HFF-Myc (cell line): Measurements from ENCODE around the gene TSPAN14.

ENCODE experiments used
- DNase-seq: peaks from one replicate; pipeline ENCODE4 v3.0.0-alpha.2; 2011; ENCODE audit warnings: low read depth; ENCODE audit errors: extremely low read depth
- H3K4me3 ChIP-seq: replicated peaks from 2 replicates; pipeline ENCODE4 v1.5.1; 2011; ENCODE audit warnings: low read depth, mild to moderate bottlenecking, control low read depth, low read length
- CTCF ChIP-seq: IDR thresholded peaks from 2 replicates; pipeline ENCODE4 v1.5.1; 2012; ENCODE audit warnings: mild to moderate bottlenecking, low read depth, low read length, control low read depth; ENCODE audit errors: missing control alignments

The TSPAN14 gene

GRCh38 chr10:80421707-80422536 lies 32.2 kb upstream of the TSPAN14 start:
- H3K4me3 ChIP-seq = no peak overlapping the region
- DNase-seq = no peak
- no peak for TF ChIP-seq CTCF

- TF ChIP-seq CTCF = no peak
- no peak for DNase-seq
These were observed 28.2 kb upstream of the TSPAN14 start for GRCh38 chr10:80425901-80426300.

GRCh38 chr10:80427541-80427940 lies 26.6 kb upstream of the TSPAN14 start:
- DNase-seq = no peak
- no peak overlapping the region for H3K4me3 ChIP-seq
- no peak for TF ChIP-seq CTCF

More at GRCh38 chr10:80425901-80426300, 28.2 kb upstream of the TSPAN14 start:
- H3K4me3 ChIP-seq = no peak overlapping the region

GRCh38 chr10:80429521-80429973 lies 24.6 kb upstream of the TSPAN14 start:
- DNase-seq = no peak
- no peak for TF ChIP-seq CTCF
- no peak overlapping the region for H3K4me3 ChIP-seq

GRCh38 chr10:80433134-80433533 lies 21.0 kb upstream of the TSPAN14 start:
- TF ChIP-seq CTCF = no peak
- no peak overlapping the region for H3K4me3 ChIP-seq
- DNase-seq = no peak

- DNase-seq = no peak
- TF ChIP-seq CTCF = no peak
- H3K4me3 ChIP-seq = no peak overlapping the region
These were observed 17.5 kb upstream of the TSPAN14 start for GRCh38 chr10:80436446-80437098.

- no peak for TF ChIP-seq CTCF
- H3K4me3 ChIP-seq = no peak overlapping the region
- DNase-seq = no peak
These were observed 16.9 kb upstream of the TSPAN14 start for GRCh38 chr10:80437227-80437626.
